PFSK-1 (cell line): ENCODE data around the gene PRDX3.

Source experiments
- POLR2AphosphoS5 ChIP-seq: IDR thresholded peaks from 2 replicates; pipeline ENCODE4 v1.6.1; 2012; ENCODE audit warnings: low read depth, mild to moderate bottlenecking, control low read depth, low read length, moderate library complexity
- REST ChIP-seq, 2 experiments: IDR thresholded peaks; 2 replicates each; pipeline versions ENCODE4 v1.6.1 to v1.8.0; 2011 to 2012; ENCODE audit warnings: low read depth in 2 of 2, low read length in 2 of 2, control low read depth in 1 of 2, inconsistent platforms in 1 of 2, mild to moderate bottlenecking in 1 of 2, moderate library complexity in 1 of 2; ENCODE audit not compliant: insufficient read depth in 1 of 2
- SIN3A ChIP-seq: IDR thresholded peaks from 2 replicates; pipeline ENCODE4 v1.6.1; 2012; ENCODE audit warnings: mild to moderate bottlenecking, low read length, moderate library complexity, borderline replicate concordance; ENCODE audit not compliant: insufficient read depth
- TAF1 ChIP-seq: IDR thresholded peaks from 2 replicates; pipeline ENCODE4 v1.6.1; 2012; ENCODE audit warnings: low read length, control low read depth, borderline replicate concordance; ENCODE audit not compliant: insufficient read depth

GRCh38 chr10:119118231-119118630 is 60.4 kb downstream of the PRDX3 start:
- TF ChIP-seq POLR2AphosphoS5 (no peak), REST (IDR thresholded peaks at IDR 0.05; ENCODE audit: insufficient read depth in 1 of 2, low read depth in 2 of 2, low read length in 2 of 2) (no peak), SIN3A (no peak), TAF1 (no peak)
